Activated CD8-positive, alpha-beta T cell treated with anti-CD3 and anti-CD28 coated beads, Interleukin-2, amount 10 ng/mL, durations not matched to agents 7 days and 5 days (primary cell): ENCODE results near the gene TBC1D1. TPM values are rescaled to one million over a fixed set of nuclear protein-coding genes. Genes with fewer than 3 reads are reported as not detected.
A peak's percentile ranks its signal among the peaks of the same experiment; 100 is the strongest.

ENCODE experiments used
- ATAC-seq: fragments of 150-1000 bp; cut with Tn5 transposase; one replicate; pipeline ENCODE4 v1.10.0; 2021; ENCODE audit warnings: moderate library complexity
- CTCF ChIA-PET: fragments of 350-600 bp; sonication (Branson Sonifier 250); formaldehyde crosslinking; loops from one replicate; lab custom pipeline; 2021; ENCODE audit warnings: antibody characterized with exemption; lab: Charles Lee
- POLR2A ChIA-PET: fragments of 350-600 bp; sonication (Branson Sonifier 250); formaldehyde crosslinking; loops from one replicate; lab custom pipeline; 2021; ENCODE audit warnings: antibody characterized with exemption; lab: Charles Lee
- DNase-seq: peaks from one replicate; pipeline ENCODE4 v3.0.0-alpha.2; 2020
- H3K27ac Mint-ChIP-seq: one replicate; pipeline ENCODE4 v1.8.0; 2021; ENCODE audit warnings: mild to moderate bottlenecking, mixed read lengths
- H3K27me3 Mint-ChIP-seq: one replicate; pipeline ENCODE4 v1.8.0; 2021; ENCODE audit warnings: low read depth, mixed read lengths
- H3K36me3 Mint-ChIP-seq: one replicate; pipeline ENCODE4 v1.8.0; 2021; ENCODE audit warnings: low read depth, mixed read lengths
- H3K4me1 Mint-ChIP-seq: one replicate; pipeline ENCODE4 v1.8.0; 2021; ENCODE audit warnings: low read depth, mixed read lengths
- H3K4me3 Mint-ChIP-seq: one replicate; pipeline ENCODE4 v1.8.0; 2021; ENCODE audit warnings: mild to moderate bottlenecking, mixed read lengths
- H3K9me3 Mint-ChIP-seq: one replicate; pipeline ENCODE4 v1.8.0; 2022; ENCODE audit warnings: mixed read lengths; ENCODE audit not compliant: insufficient read depth
- total RNA-seq, 2 experiments: library from RNA; stranded (reverse); gene quantifications; one replicate each; pipeline ENCODE4 v1.2.3, GENCODE V29; 2021

The TBC1D1 gene
- total RNA-seq, 2 experiments from 2014 or later, result 84.4 to 87.6 TPM

- DNase-seq (no peak), ATAC-seq (no peak)
- Mint-ChIP-seq H3K27ac (no peak overlapping the region), H3K4me3 (no peak overlapping the region), H3K36me3 (peaks cover 20% of the 10 kb centered on the region), H3K4me1 (no peaks in the 10 kb centered on the region), H3K27me3 (no peaks in the 10 kb centered on the region), H3K9me3 (no peaks in the 10 kb centered on the region)
- ChIA-PET CTCF (no interaction called here), POLR2A (interaction anchor here (1.0 kb wide), 1 partner anchor 158 kb away, joined by 3 read pairs; no protein-coding TSS in a partner anchor)
Observed at GRCh38 chr4:38049545-38050170, 158.8 kb downstream of the TBC1D1 start.

- no peak for ATAC-seq
- Mint-ChIP-seq H3K4me1 (no peaks in the 10 kb centered on the region), H3K27me3 (no peaks in the 10 kb centered on the region), H3K27ac (no peak overlapping the region), H3K9me3 (no peaks in the 10 kb centered on the region), H3K4me3 (no peak overlapping the region), H3K36me3 (peaks cover 21% of the 10 kb centered on the region)
- CTCF ChIA-PET, result interaction anchor here (0.9 kb wide), 1 partner anchor 12 kb away, joined by 4 read pairs; no protein-coding TSS in a partner anchor
- no peak for DNase-seq
- POLR2A ChIA-PET, result no interaction called here
Observed at GRCh38 chr4:38050560-38051350, 159.9 kb downstream of the TBC1D1 start.

- ATAC-seq (no peak), DNase-seq (no peak)
- CTCF ChIA-PET, result interaction anchor here (1.0 kb wide), 1 partner anchor 13 kb away, joined by 3 read pairs; no protein-coding TSS in a partner anchor
- H3K4me1 Mint-ChIP-seq, result no peaks in the 10 kb centered on the region
- no peak overlapping the region for H3K27ac Mint-ChIP-seq
- no peak overlapping the region for H3K4me3 Mint-ChIP-seq
- peaks cover 28% of the 10 kb centered on the region for H3K36me3 Mint-ChIP-seq
- H3K9me3 Mint-ChIP-seq, result no peaks in the 10 kb centered on the region
- POLR2A ChIA-PET, result no interaction called here
- H3K27me3 Mint-ChIP-seq, result no peaks in the 10 kb centered on the region
Observed at GRCh38 chr4:38055566-38055965, 164.7 kb downstream of the TBC1D1 start.

- no peak for ATAC-seq
- ChIA-PET POLR2A (no interaction called here), CTCF (interaction anchor here (1.0 kb wide), 1 partner anchor 13 kb away, joined by 3 read pairs; no protein-coding TSS in a partner anchor)
- no peak for DNase-seq
- Mint-ChIP-seq H3K9me3 (no peaks in the 10 kb centered on the region), H3K4me1 (no peaks in the 10 kb centered on the region), H3K27ac (no peak overlapping the region), H3K27me3 (no peaks in the 10 kb centered on the region), H3K36me3 (peaks cover 31% of the 10 kb centered on the region), H3K4me3 (no peak overlapping the region)
Observed at GRCh38 chr4:38056011-38056685, 165.3 kb downstream of the TBC1D1 start.

- CTCF ChIA-PET, result no interaction called here
- no peak for DNase-seq
- no peak overlapping the region for H3K27ac Mint-ChIP-seq
Observed at GRCh38 chr4:38058151-38058550, 167.3 kb downstream of the TBC1D1 start.

GRCh38 chr4:38060829-38061431 is 170.0 kb downstream of the TBC1D1 start:
- Mint-ChIP-seq H3K27ac (no peak overlapping the region), H3K4me1 (peaks cover 15% of the 10 kb centered on the region), H3K4me3 (no peak overlapping the region), H3K36me3 (peaks cover 28% of the 10 kb centered on the region), H3K9me3 (no peaks in the 10 kb centered on the region), H3K27me3 (no peaks in the 10 kb centered on the region)
- CTCF ChIA-PET, result interaction anchor here (1.0 to 2.8 kb wide), 3 partner anchors 119 to 614 kb away, joined by 3 to 16 read pairs (median 10); no protein-coding TSS in a partner anchor
- POLR2A ChIA-PET, result no interaction called here
- ATAC-seq, result no peak
- no peak for DNase-seq

More at GRCh38 chr4:38058151-38058550, 167.3 kb downstream of the TBC1D1 start:
- peaks cover 38% of the 10 kb centered on the region for H3K36me3 Mint-ChIP-seq
- peaks cover 14% of the 10 kb centered on the region for H3K4me1 Mint-ChIP-seq
- H3K9me3 Mint-ChIP-seq, result no peaks in the 10 kb centered on the region
- no peaks in the 10 kb centered on the region for H3K27me3 Mint-ChIP-seq
- no peak for ATAC-seq
- H3K4me3 Mint-ChIP-seq, result no peak overlapping the region
- POLR2A ChIA-PET, result no interaction called here

GRCh38 chr4:38062088-38062775 is 171.3 kb downstream of the TBC1D1 start:
- Mint-ChIP-seq H3K27ac (peak overlapping the region; percentile 58), H3K4me1 (peaks cover 15% of the 10 kb centered on the region), H3K9me3 (no peaks in the 10 kb centered on the region), H3K27me3 (no peaks in the 10 kb centered on the region), H3K36me3 (peaks cover 29% of the 10 kb centered on the region), H3K4me3 (peak overlapping the region; percentile 61)
- CTCF ChIA-PET, result interaction anchor here (0.7 to 2.8 kb wide), 16 partner anchors 11 to 798 kb away, joined by 3 to 16 read pairs (median 4); no protein-coding TSS in a partner anchor
- POLR2A ChIA-PET, result no interaction called here
- peak; percentile 69 for ATAC-seq
- peak; percentile 75 for DNase-seq

GRCh38 chr4:38062776-38063097 is 171.9 kb downstream of the TBC1D1 start:
- Mint-ChIP-seq H3K27ac (peak overlapping the region; percentile 58), H3K9me3 (no peaks in the 10 kb centered on the region), H3K27me3 (no peaks in the 10 kb centered on the region), H3K36me3 (peaks cover 31% of the 10 kb centered on the region), H3K4me1 (peaks cover 15% of the 10 kb centered on the region), H3K4me3 (no peak overlapping the region)
- no peak for DNase-seq
- POLR2A ChIA-PET, result no interaction called here
- ATAC-seq, result no peak
- CTCF ChIA-PET, result interaction anchor here (0.7 to 2.8 kb wide), 17 partner anchors 12 to 797 kb away, joined by 3 to 16 read pairs (median 4); no protein-coding TSS in a partner anchor

GRCh38 chr4:38065176-38065575 is 174.3 kb downstream of the TBC1D1 start:
- ATAC-seq (no peak), DNase-seq (no peak)
- ChIA-PET POLR2A (no interaction called here), CTCF (interaction anchor here (0.9 to 1.4 kb wide), 2 partner anchors 112 to 610 kb away, joined by 3 to 5 read pairs; no protein-coding TSS in a partner anchor)
- Mint-ChIP-seq H3K36me3 (peaks cover 29% of the 10 kb centered on the region), H3K9me3 (no peaks in the 10 kb centered on the region), H3K4me1 (peaks cover 22% of the 10 kb centered on the region), H3K27me3 (no peaks in the 10 kb centered on the region), H3K27ac (no peak overlapping the region), H3K4me3 (no peak overlapping the region)

- no peaks in the 10 kb centered on the region for H3K27me3 Mint-ChIP-seq
- H3K36me3 Mint-ChIP-seq, result peaks cover 24% of the 10 kb centered on the region
- H3K27ac Mint-ChIP-seq, result no peak overlapping the region
- no peak for ATAC-seq
- no peaks in the 10 kb centered on the region for H3K9me3 Mint-ChIP-seq
- peaks cover 22% of the 10 kb centered on the region for H3K4me1 Mint-ChIP-seq
- H3K4me3 Mint-ChIP-seq, result no peak overlapping the region
- ChIA-PET POLR2A (no interaction called here), CTCF (interaction anchor here (0.9 to 1.4 kb wide), 2 partner anchors 111 to 609 kb away, joined by 3 to 5 read pairs; no protein-coding TSS in a partner anchor)
- no peak for DNase-seq
Observed at GRCh38 chr4:38065900-38066299, 175.0 kb downstream of the TBC1D1 start.

GRCh38 chr4:38067499-38067898 is 176.6 kb downstream of the TBC1D1 start:
- Mint-ChIP-seq H3K27ac (no peak overlapping the region), H3K9me3 (no peaks in the 10 kb centered on the region), H3K27me3 (no peaks in the 10 kb centered on the region), H3K36me3 (peaks cover 22% of the 10 kb centered on the region), H3K4me1 (peaks cover 21% of the 10 kb centered on the region), H3K4me3 (no peak overlapping the region)
- ChIA-PET POLR2A (no interaction called here), CTCF (interaction anchor here (3.6 kb wide), 1 partner anchor 112 kb away, joined by 34 read pairs; no protein-coding TSS in a partner anchor)
- ATAC-seq (no peak), DNase-seq (no peak)
